A549 (cell line): ENCODE measurements around the gene GPNMB. TPM values are rescaled to one million over a fixed set of nuclear protein-coding genes. Genes with fewer than 3 reads are reported as not detected.

Source experiments
- ATAC-seq, 2 experiments: fragments of 200-7000 bp in 1 of 2; fragments of >200 bp in 1 of 2; cut with Nextera tagmentation in 1 of 2; cut with Tn5 transposase in 1 of 2; 3 replicates each; pipeline versions ENCODE4 v1.8.0 to v1.9.1; 2018 to 2020; ENCODE audit warnings: mild to moderate bottlenecking in 1 of 2, moderate library complexity in 1 of 2
- CTCF ChIA-PET: fragments of 300-600 bp; sonication (Branson Sonifier 250); formaldehyde crosslinking; extraction: SDS; loops from one replicate; lab custom pipeline; 2021; ENCODE audit warnings: antibody characterized with exemption, inconsistent platforms; lab: Yijun Ruan, JAX
- POLR2A ChIA-PET: fragments of 350-600 bp; formaldehyde crosslinking; extraction: SDS; loops from one replicate; lab custom pipeline; 2021; ENCODE audit warnings: antibody characterized with exemption, inconsistent platforms; lab: Yijun Ruan, JAX
- DNase-seq, 2 experiments: peaks; one replicate each; pipeline versions ENCODE4 v3.0.0 to v3.0.0-alpha.2; 2011 to 2016; ENCODE audit warnings: low read depth in 1 of 2, low spot score in 1 of 2
- FAIRE-seq: peaks from 2 replicates; lab custom pipeline; 2011; peaks lifted over from hg19 to GRCh38; lab: Jason Lieb, UNC
- H3K27ac ChIP-seq, 2 experiments: fragments of >200 bp; sonication (Bioruptor Twin); formaldehyde crosslinking; 3 replicates each; pipeline ENCODE4 v1.5.1; 2016 to 2017
- H3K4me1 ChIP-seq: fragments of >200 bp; sonication (Bioruptor Twin); formaldehyde crosslinking; 3 replicates; pipeline ENCODE4 v1.6.1; 2016
- H3K4me2 ChIP-seq: fragments of >200 bp; sonication (Bioruptor Twin); formaldehyde crosslinking; 3 replicates; pipeline ENCODE4 v1.6.1; 2016
- H3K4me3 ChIP-seq: fragments of >200 bp; sonication (Bioruptor Twin); formaldehyde crosslinking; 3 replicates; pipeline ENCODE4 v1.5.1; 2016
- H3K9me3 ChIP-seq: fragments of >200 bp; sonication (Bioruptor Twin); formaldehyde crosslinking; 3 replicates; pipeline ENCODE4 v1.6.1; 2016
- BHLHE40 ChIP-seq: IDR thresholded peaks from 2 replicates; pipeline ENCODE4 v1.6.1; 2012; ENCODE audit warnings: low read depth, low read length, inconsistent platforms
- CHD4 ChIP-seq: fragments of 200-600 bp; sonication (generic); IDR thresholded peaks from 2 replicates; pipeline ENCODE4 v1.6.1; 2016; ENCODE audit warnings: antibody characterized with exemption, mild to moderate bottlenecking, borderline replicate concordance
- E2F6 ChIP-seq: IDR thresholded peaks from 2 replicates; pipeline ENCODE4 v1.6.1; 2012; ENCODE audit warnings: low read depth, borderline replicate concordance
- GATA3 ChIP-seq: IDR thresholded peaks from 2 replicates; pipeline ENCODE4 v1.6.1; 2012; ENCODE audit warnings: borderline replicate concordance
- HEYL ChIP-seq: fragments of 250-450 bp; sonication (Bioruptor Pico); IDR thresholded peaks from 2 replicates; pipeline ENCODE4 v1.8.0; 2021; ENCODE audit warnings: mild to moderate bottlenecking, moderate library complexity
- HMGXB4 ChIP-seq: fragments of 250-450 bp; sonication (Bioruptor Pico); IDR thresholded peaks from 2 replicates; pipeline ENCODE4 v1.5.0; 2021; ENCODE audit warnings: mild to moderate bottlenecking, moderate library complexity, borderline replicate concordance
- HOXA7 ChIP-seq: fragments of 250-450 bp; sonication (Bioruptor Pico); IDR thresholded peaks from 2 replicates; pipeline ENCODE4 v1.5.0; 2020; ENCODE audit warnings: mild to moderate bottlenecking, moderate library complexity
- JUN ChIP-seq, 2 experiments: fragments of >200 bp; sonication (Bioruptor Twin); formaldehyde crosslinking; IDR thresholded peaks; 2 replicates in 1 of 2; 3 replicates in 1 of 2; pipeline ENCODE4 v1.6.1; 2016 to 2017
- JUNB ChIP-seq: fragments of >200 bp; sonication (Bioruptor Twin); formaldehyde crosslinking; IDR thresholded peaks from 2 replicates; pipeline ENCODE4 v1.6.1; 2016
- KDM1A ChIP-seq: fragments of 200-600 bp; sonication (generic); IDR thresholded peaks from 2 replicates; pipeline ENCODE4 v1.6.1; 2016; ENCODE audit warnings: low read depth, mild to moderate bottlenecking
- MAFK ChIP-seq: fragments of 450-650 bp; IDR thresholded peaks from 2 replicates; pipeline ENCODE4 v1.6.1; 2014; ENCODE audit not compliant: partially characterized antibody
- NFE2L2 ChIP-seq: fragments of 150-350 bp; conservative IDR thresholded peaks from 2 replicates; pipeline ENCODE4 v1.6.1; 2014; ENCODE audit warnings: low read length
- PBX3 ChIP-seq: IDR thresholded peaks from 2 replicates; pipeline ENCODE4 v1.6.1; 2012
- RAD21 ChIP-seq, 2 experiments: fragments of >200 bp in 1 of 2; sonication (Bioruptor Twin) in 1 of 2; formaldehyde crosslinking in 1 of 2; IDR thresholded peaks in 1 of 2; conservative IDR thresholded peaks in 1 of 2; 2 replicates in 1 of 2; 3 replicates in 1 of 2; pipeline ENCODE4 v1.6.1; 2012 to 2018; ENCODE audit warnings: inconsistent platforms in 1 of 2
- USF2 ChIP-seq: fragments of 450-650 bp; IDR thresholded peaks from 2 replicates; pipeline ENCODE4 v1.6.1; 2014; ENCODE audit warnings: antibody characterized with exemption
- ZC3H11A ChIP-seq: fragments of 450-650 bp; IDR thresholded peaks from 2 replicates; pipeline ENCODE4 v1.6.1; 2014; ENCODE audit warnings: antibody characterized with exemption, mild to moderate bottlenecking
- ZSCAN20 ChIP-seq: fragments of 250-450 bp; sonication (Bioruptor Pico); IDR thresholded peaks from 2 replicates; pipeline ENCODE4 v1.8.0; 2022; ENCODE audit warnings: mild to moderate bottlenecking, moderate library complexity
- WGBS: methylation state at CpG from one replicate; pipeline ENCODE4 v1.1.6; 2017; ENCODE audit errors: missing lambda C conversion rate; 5-methylcytosine and 5-hydroxymethylcytosine counted together
- polyA plus RNA-seq, 4 experiments: library from polyadenylated mRNA; depleted of rRNA in 3 of 4; stranded (reverse); fragments of >200 nt; fragmentation: RNase III in 1 of 4; extraction: RNeasy Plus Mini Kit Qiagen cat#74134 plus additional on column Dnase treatment in 1 of 4; gene quantifications; 2 replicates in 3 of 4; 3 replicates in 1 of 4; pipeline ENCODE4 v1.2.3, GENCODE V29; 2011 to 2017

Gene GPNMB
- polyA plus RNA-seq, 2 of the 4 experiments (the other 2 are of a cell fraction): 3.3 to 4.7 TPM

- no peak for ATAC-seq
- ChIA-PET CTCF (interaction anchor here (0.6 to 0.7 kb wide), 2 partner anchors 1076 to 1891 kb away, joined by 3 read pairs; no protein-coding TSS in a partner anchor), POLR2A (no interaction called here)
- 66% methylated on average over 1 of the region's 1 CpG for WGBS
- DNase-seq: no peak
- FAIRE-seq: no peak
- H3K4me1 ChIP-seq: no peaks in the 10 kb centered on the region
- no peak overlapping the region for H3K4me3 ChIP-seq
- no peak for TF ChIP-seq KDM1A
- no peaks in the 10 kb centered on the region for H3K9me3 ChIP-seq
- H3K4me2 ChIP-seq: no peak overlapping the region
- H3K27ac ChIP-seq: no peak overlapping the region
Observed at GRCh38 chr7:23204241-23204640, 42.3 kb upstream of the GPNMB start.

GRCh38 chr7:23205577-23205908 is 41.0 kb upstream of the GPNMB start:
- ChIA-PET POLR2A (no interaction called here), CTCF (no interaction called here)
- DNase-seq: no peak
- no peaks in the 10 kb centered on the region for H3K9me3 ChIP-seq
- H3K4me2 ChIP-seq: no peak overlapping the region
- H3K4me1 ChIP-seq: no peaks in the 10 kb centered on the region
- H3K4me3 ChIP-seq: no peak overlapping the region
- no peak for FAIRE-seq
- WGBS: 79% methylated on average over 2 of the region's 2 CpGs
- no peak overlapping the region for H3K27ac ChIP-seq
- ATAC-seq: no peak
- no peak for TF ChIP-seq HMGXB4 (CRISPR knock-in tag)

GRCh38 chr7:23205909-23206767 is 40.4 kb upstream of the GPNMB start:
- CTCF ChIA-PET: interaction anchor here (0.7 to 1.4 kb wide), 2 partner anchors 14 to 341 kb away, joined by 3 read pairs; no protein-coding TSS in a partner anchor
- H3K4me3 ChIP-seq: no peak overlapping the region
- no peak overlapping the region for H3K4me2 ChIP-seq
- WGBS: 96% methylated on average over 75 of the region's 76 CpGs
- no peak for DNase-seq
- TF ChIP-seq JUNB (no peak), RAD21 (conservative IDR thresholded peaks at IDR 0.05 in 1 of 2, IDR thresholded peaks at IDR 0.05 in 1 of 2) (no peak), MAFK (no peak), ZSCAN20 (CRISPR knock-in tag) (no peak), HOXA7 (CRISPR knock-in tag) (no peak), GATA3 (no peak), USF2 (no peak), BHLHE40 (no peak), JUN (IDR thresholded peaks at IDR 0.05) (no peak), CHD4 (no peak), PBX3 (no peak), HEYL (CRISPR knock-in tag) (no peak), NFE2L2 (no peak), ZC3H11A (no peak), E2F6 (no peak)
- FAIRE-seq: no peak
- H3K4me1 ChIP-seq: no peaks in the 10 kb centered on the region
- POLR2A ChIA-PET: no interaction called here
- ATAC-seq: no peak
- no peak overlapping the region; a peak in 1 of 6 replicates for H3K27ac ChIP-seq
- no peaks in the 10 kb centered on the region for H3K9me3 ChIP-seq
